ENCODE measurements around the gene RAB10. TPM values are rescaled to one million over a fixed set of nuclear protein-coding genes. Genes with fewer than 3 reads are reported as not detected.
"Not testable (repeated sequence)": the region's sequence is repeated elsewhere in the genome, so short reads cannot be mapped to it uniquely, and the experiment has no call there.

The RAB10 gene
- total RNA-seq, 2 experiments from 2014 or later, result 103 to 160 TPM

DNA sequence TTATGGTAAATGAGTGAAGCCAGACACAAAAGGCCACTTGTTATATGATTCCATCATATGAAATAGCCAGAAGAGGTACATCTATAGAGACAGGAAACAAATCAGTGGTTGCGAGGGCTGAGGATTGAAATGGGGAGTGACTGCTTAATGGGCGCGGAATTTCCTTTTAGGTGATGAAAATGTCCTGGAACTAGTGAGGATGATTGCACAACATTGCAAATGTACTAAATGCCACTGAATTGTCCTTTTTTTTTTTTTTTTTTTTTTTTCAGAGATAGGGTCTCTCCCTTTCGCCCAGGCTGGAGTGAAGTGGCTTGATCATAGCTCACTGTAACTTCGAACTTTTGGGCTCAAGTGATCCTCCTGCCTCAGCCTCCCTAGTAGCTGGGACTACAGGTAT lies 123.7 kb downstream of the RAB10 start:
- no peak overlapping the region for H3K4me3 Mint-ChIP-seq
- no peak for DNase-seq
- CTCF ChIA-PET, result interaction anchor here (0.6 kb wide), 1 partner anchor 353 kb away, joined by 3 read pairs; no protein-coding TSS in a partner anchor
- no peaks in the 10 kb centered on the region for H3K4me1 Mint-ChIP-seq
- POLR2A ChIA-PET, result no interaction called here
- H3K27ac Mint-ChIP-seq, result no peak overlapping the region
- peaks cover 2% of the 10 kb centered on the region for H3K9me3 Mint-ChIP-seq (ENCODE audit: low read depth)
- intact Hi-C loops (cut with DNase I, micrococcal nuclease), result no loop called here
- no peak for ATAC-seq
- H3K27me3 Mint-ChIP-seq, result peaks cover 8% of the 10 kb centered on the region
- no peaks in the 10 kb centered on the region for H3K36me3 Mint-ChIP-seq (ENCODE audit: low read depth)

DNA sequence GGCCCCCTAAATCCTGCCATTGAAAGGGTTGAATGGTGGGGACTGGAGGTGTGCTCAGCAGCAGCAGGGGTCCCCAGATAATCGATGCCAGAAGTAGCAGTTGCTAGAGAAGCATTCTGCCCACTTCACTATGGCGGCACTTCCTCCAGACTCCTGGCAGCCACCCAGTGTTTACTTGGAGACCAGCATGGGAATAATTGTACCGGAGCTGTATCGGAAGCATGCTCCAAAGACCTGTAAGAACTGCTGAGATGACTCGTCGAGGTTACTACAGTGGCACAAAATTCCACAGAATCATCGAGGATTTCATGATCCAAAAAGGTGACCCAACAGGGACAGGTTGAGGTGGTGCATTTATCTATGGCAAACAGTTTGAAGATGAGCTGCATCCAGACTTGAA lies 128.0 kb downstream of the RAB10 start:
- ATAC-seq (no peak), DNase-seq (no peak)
- Mint-ChIP-seq H3K27me3 (peaks cover 2% of the 10 kb centered on the region), H3K4me3 (no peak overlapping the region), H3K36me3 (ENCODE audit: low read depth) (no peaks in the 10 kb centered on the region), H3K4me1 (no peaks in the 10 kb centered on the region), H3K9me3 (ENCODE audit: low read depth) (peaks cover 2% of the 10 kb centered on the region), H3K27ac (no peak overlapping the region)
- ChIA-PET POLR2A (no interaction called here), CTCF (interaction anchor here (0.6 to 0.7 kb wide), 2 partner anchors 25 to 239 kb away, joined by 3 read pairs; no protein-coding TSS in a partner anchor)
- intact Hi-C loops (cut with DNase I, micrococcal nuclease), result no loop called here

DNA sequence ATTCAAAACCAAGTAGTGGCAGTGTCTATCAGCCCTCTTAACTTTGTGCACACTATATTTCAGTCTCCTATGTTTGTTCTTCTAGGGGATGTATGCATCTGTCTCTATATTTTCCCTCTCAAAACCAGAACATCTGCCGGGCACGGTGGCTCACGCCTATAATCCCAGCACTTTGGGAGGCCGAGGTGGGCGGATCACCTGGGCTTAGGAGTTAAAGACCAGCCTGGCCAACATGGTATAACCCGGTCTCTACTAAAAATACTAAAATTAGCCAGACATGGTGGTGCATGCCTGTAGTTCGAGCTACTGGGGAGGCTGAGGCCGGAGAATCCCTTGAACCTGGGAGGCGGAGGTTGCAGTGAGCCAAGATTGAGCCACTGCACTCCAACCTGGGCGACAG lies 129.1 kb downstream of the RAB10 start:
- CTCF ChIA-PET, result interaction anchor here (1.6 kb wide), 1 partner anchor 21 kb away, joined by 6 read pairs; no protein-coding TSS in a partner anchor
- intact Hi-C loops (cut with DNase I, micrococcal nuclease), result no loop called here
- DNase-seq (no peak), ATAC-seq (no peak)
- H3K36me3 Mint-ChIP-seq (ENCODE audit: low read depth), result no peaks in the 10 kb centered on the region
- H3K4me1 Mint-ChIP-seq, result no peaks in the 10 kb centered on the region
- POLR2A ChIA-PET, result no interaction called here
- H3K27ac Mint-ChIP-seq, result no peak overlapping the region
- no peaks in the 10 kb centered on the region for H3K27me3 Mint-ChIP-seq
- no peak overlapping the region for H3K4me3 Mint-ChIP-seq
- no peaks in the 10 kb centered on the region for H3K9me3 Mint-ChIP-seq (ENCODE audit: low read depth)

DNA sequence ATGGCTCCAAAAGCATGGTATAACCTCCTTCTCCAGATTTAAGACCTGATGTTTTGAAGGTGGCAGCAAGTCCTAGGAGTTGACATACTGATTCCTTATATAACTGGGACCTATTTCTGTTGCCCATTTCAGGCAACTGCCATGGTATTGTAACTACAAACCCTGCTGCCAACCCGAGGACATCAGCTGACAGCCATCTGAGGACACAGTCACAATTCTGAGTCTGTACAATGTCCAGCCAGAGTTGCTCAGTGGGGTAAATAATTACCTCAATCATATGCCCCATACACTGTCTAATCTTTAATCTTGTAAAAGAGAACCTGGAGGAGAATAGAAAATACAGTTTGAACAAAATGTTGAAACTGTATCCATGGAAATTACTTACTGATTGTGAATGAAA lies 130.3 kb downstream of the RAB10 start:
- intact Hi-C loops (cut with DNase I, micrococcal nuclease), result no loop called here
- ATAC-seq (no peak), DNase-seq (no peak)
- CTCF ChIA-PET, result interaction anchor here (1.6 kb wide), 1 partner anchor 20 kb away, joined by 6 read pairs; no protein-coding TSS in a partner anchor
- H3K4me1 Mint-ChIP-seq, result no peaks in the 10 kb centered on the region
- H3K27ac Mint-ChIP-seq, result no peak overlapping the region
- H3K9me3 Mint-ChIP-seq (ENCODE audit: low read depth), result no peaks in the 10 kb centered on the region
- H3K27me3 Mint-ChIP-seq, result no peaks in the 10 kb centered on the region
- H3K36me3 Mint-ChIP-seq (ENCODE audit: low read depth), result no peaks in the 10 kb centered on the region
- POLR2A ChIA-PET, result no interaction called here
- H3K4me3 Mint-ChIP-seq, result no peak overlapping the region

DNA sequence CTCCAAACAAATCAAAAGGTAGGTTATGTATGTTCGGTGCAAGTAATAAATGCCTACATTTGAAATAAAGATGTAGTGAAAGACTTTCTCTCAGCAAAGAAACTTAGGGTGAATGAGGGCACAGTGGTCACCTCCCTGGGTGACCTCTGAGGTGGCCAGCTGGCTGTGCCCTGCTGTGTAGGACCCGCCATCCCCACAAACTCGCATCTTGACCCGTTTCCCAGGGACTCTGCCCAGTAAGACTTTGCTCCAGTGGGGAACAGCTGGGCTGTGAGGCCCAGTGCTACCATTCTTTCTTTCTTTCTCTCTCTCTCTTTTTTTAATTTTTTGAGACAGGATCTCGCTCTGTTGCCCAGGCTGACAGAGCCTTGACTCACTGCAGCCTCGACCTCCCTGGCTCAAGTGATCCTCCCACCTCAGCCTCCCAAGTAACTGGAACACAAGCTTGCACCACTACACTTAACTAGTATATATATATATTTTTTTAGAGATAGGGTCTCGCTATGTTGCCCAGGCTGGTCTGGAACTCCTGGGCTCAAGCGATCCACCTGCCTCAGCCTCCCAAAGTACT lies 130.8 kb downstream of the RAB10 start:
- H3K4me1 Mint-ChIP-seq, result no peaks in the 10 kb centered on the region
- DNase-seq (no peak), ATAC-seq (no peak)
- intact Hi-C loops (cut with DNase I, micrococcal nuclease), result no loop called here
- H3K27ac Mint-ChIP-seq, result no peak overlapping the region
- CTCF ChIA-PET, result interaction anchor here (0.7 to 1.0 kb wide), 4 partner anchors 20 to 1796 kb away, joined by 3 to 4 read pairs (median 4); no protein-coding TSS in a partner anchor
- H3K9me3 Mint-ChIP-seq (ENCODE audit: low read depth), result no peaks in the 10 kb centered on the region
- no peak overlapping the region for H3K4me3 Mint-ChIP-seq
- no peaks in the 10 kb centered on the region for H3K36me3 Mint-ChIP-seq (ENCODE audit: low read depth)
- H3K27me3 Mint-ChIP-seq, result no peaks in the 10 kb centered on the region
- POLR2A ChIA-PET, result no interaction called here

DNA sequence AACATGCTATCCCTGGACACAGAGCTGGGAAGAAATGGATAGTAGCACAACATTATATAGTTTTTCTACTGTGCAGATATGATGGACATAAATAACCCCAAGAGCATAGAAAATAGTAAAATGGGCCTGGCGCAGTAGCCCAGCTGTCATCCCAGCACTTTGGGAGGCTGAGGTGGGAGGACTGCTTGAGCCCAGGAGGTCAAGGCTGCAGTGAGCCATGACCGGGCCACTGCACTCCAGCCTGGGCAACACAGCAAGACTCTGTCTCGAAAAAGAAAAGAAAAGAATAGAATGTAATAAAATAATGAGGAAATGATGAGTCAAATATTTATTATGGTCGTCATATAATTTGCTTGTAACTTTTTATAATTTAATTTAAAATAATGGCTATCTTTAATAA lies 131.5 kb downstream of the RAB10 start:
- POLR2A ChIA-PET, result no interaction called here
- no peak for ATAC-seq
- Mint-ChIP-seq H3K27me3 (no peaks in the 10 kb centered on the region), H3K27ac (no peak overlapping the region), H3K36me3 (ENCODE audit: low read depth) (no peaks in the 10 kb centered on the region), H3K9me3 (ENCODE audit: low read depth) (no peaks in the 10 kb centered on the region), H3K4me3 (no peak overlapping the region), H3K4me1 (no peaks in the 10 kb centered on the region)
- no peak for DNase-seq
- intact Hi-C loops (cut with DNase I, micrococcal nuclease), result no loop called here
- CTCF ChIA-PET, result interaction anchor here (0.7 to 1.0 kb wide), 6 partner anchors 19 to 1796 kb away, joined by 3 to 4 read pairs (median 4); no protein-coding TSS in a partner anchor

DNA sequence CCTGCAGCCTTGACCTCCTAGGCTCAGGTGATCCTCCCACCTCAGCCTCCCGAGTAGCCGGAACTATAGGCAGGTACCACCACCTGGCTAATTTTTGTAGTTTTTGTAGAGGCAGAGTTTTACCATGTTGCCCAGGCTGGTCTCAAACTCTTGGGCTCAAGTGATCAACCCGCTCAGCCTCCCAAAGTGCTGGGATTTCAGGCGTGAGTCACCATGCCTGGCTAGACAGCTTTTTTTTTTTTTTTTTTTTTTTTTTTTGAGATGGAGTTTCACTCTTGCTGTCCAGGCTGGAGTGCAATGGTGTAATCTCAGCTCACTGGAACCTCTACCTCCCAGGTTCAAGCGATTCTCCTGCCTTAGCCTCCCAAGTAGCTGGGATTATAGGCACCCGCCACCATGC lies 132.7 kb downstream of the RAB10 start:
- H3K27me3 Mint-ChIP-seq; H3K4me3 Mint-ChIP-seq; H3K36me3 Mint-ChIP-seq (ENCODE audit: low read depth); intact Hi-C loops (cut with DNase I, micrococcal nuclease); H3K9me3 Mint-ChIP-seq (ENCODE audit: low read depth); DNase-seq; H3K27ac Mint-ChIP-seq; POLR2A ChIA-PET; H3K4me1 Mint-ChIP-seq; ATAC-seq: not testable (repeated sequence)
- CTCF ChIA-PET, result interaction anchor here (0.6 to 1.2 kb wide), 3 partner anchors 8 to 493 kb away, joined by 3 to 7 read pairs (median 4); no protein-coding TSS in a partner anchor

DNA sequence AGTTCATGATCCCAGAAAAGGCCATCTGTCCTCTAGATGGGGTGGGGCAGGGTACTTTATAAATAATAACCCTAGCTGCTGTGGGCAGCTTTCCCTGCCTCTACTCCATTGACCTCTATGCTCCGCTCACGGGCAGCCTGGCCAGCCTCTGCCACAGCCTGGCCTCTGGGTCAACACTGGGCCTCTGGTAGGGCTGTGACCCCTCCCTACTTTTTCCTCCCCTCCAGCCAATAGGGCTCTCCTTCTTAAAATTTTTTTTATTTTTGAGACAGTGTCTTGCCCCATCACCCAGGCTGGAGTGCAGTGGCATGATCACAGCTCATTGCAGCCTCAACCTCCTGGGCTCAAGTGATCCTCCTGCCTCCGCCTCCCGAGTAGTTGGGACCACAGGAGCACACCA lies 134.9 kb downstream of the RAB10 start:
- no peak overlapping the region for H3K27ac Mint-ChIP-seq
- peaks cover 15% of the 10 kb centered on the region for H3K27me3 Mint-ChIP-seq
- peaks cover 5% of the 10 kb centered on the region for H3K4me1 Mint-ChIP-seq
- H3K36me3 Mint-ChIP-seq (ENCODE audit: low read depth), result peaks cover 2% of the 10 kb centered on the region
- H3K9me3 Mint-ChIP-seq (ENCODE audit: low read depth), result no peaks in the 10 kb centered on the region
- intact Hi-C loops (cut with DNase I, micrococcal nuclease), result no loop called here
- CTCF ChIA-PET, result interaction anchor here (0.6 to 1.1 kb wide), 3 partner anchors 9 to 177 kb away, joined by 3 to 5 read pairs (median 3); no protein-coding TSS in a partner anchor
- ATAC-seq (no peak), DNase-seq (no peak)
- H3K4me3 Mint-ChIP-seq, result no peak overlapping the region
- POLR2A ChIA-PET, result no interaction called here

DNA sequence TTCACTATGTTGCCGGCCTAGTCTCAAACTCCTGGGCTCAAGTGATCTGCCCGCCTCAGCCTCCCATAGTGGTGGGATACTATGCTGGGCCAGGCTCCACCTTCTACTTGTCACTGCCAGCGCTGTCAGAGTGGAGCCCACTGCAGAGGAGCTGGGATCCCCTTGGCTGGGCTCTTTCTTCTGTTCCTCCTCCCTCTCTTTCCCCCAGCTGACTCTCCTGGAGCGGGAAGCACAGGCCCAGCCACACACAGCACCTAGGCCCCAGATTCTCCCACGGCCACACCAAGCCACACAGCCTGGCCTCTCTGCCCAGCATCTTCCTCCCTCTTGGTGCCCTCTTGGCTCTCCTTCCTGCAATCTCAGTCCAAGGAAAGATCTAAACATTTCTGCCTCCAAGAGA lies 135.3 kb downstream of the RAB10 start:
- Mint-ChIP-seq H3K27me3 (peaks cover 16% of the 10 kb centered on the region), H3K9me3 (ENCODE audit: low read depth) (no peaks in the 10 kb centered on the region), H3K4me3 (no peak overlapping the region), H3K27ac (no peak overlapping the region), H3K36me3 (ENCODE audit: low read depth) (peaks cover 2% of the 10 kb centered on the region), H3K4me1 (peaks cover 5% of the 10 kb centered on the region)
- DNase-seq, result no peak
- CTCF ChIA-PET, result interaction anchor here (0.6 to 1.1 kb wide), 2 partner anchors 9 to 177 kb away, joined by 3 to 5 read pairs; no protein-coding TSS in a partner anchor
- intact Hi-C loops (cut with DNase I, micrococcal nuclease), result no loop called here
- ATAC-seq, result no peak
- POLR2A ChIA-PET, result no interaction called here

DNA sequence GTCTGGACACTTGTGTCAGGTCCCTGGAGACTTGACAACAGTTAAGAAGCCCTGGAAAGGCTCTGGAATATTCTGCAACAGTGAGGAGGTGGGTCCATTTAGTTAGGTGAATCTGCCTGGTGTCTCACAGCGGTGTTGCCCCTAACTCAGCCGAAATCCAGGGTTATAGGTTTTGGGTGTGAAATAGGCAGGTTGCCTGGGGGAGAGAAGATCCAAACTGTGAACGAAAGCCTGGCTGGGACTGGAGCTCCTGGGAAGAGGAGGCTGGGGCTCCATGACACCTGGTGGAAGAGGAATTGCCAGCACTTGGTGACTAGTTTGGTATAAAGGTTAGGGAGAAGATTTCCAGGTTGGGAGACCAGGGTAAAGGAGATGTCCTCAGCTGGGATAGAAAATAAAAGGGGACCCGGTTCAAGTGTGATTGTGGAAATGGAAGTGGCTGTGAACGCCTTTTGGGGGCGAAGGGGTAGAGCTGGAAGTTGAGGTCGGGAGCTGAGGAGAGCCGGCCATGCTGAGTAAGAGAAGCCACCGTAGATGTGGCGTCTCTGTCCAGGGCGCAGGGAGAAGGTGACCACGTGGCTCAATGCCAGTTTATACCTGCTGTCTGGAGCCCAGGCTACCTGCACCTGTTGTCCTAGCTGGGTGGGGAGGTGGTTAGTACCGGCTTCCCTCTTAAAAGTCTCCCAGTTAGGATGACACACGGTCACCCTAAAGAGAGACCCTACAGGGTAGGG lies 136.0 kb downstream of the RAB10 start:
- Mint-ChIP-seq H3K4me1 (peaks cover 5% of the 10 kb centered on the region), H3K36me3 (ENCODE audit: low read depth) (peaks cover 2% of the 10 kb centered on the region), H3K27me3 (peaks cover 22% of the 10 kb centered on the region), H3K9me3 (ENCODE audit: low read depth) (no peaks in the 10 kb centered on the region), H3K4me3 (no peak overlapping the region), H3K27ac (no peak overlapping the region)
- no peak for DNase-seq
- intact Hi-C loops (cut with DNase I, micrococcal nuclease), result loop anchor here (2.0 to 10.0 kb wide), 4 partner anchors 162 to 299 kb away; partner anchors contain the start of genes ADGRF3 (in 1 of the 2) and SELENOI (in 1 of the 2)
- ChIA-PET CTCF (interaction anchor here (0.6 kb wide), 1 partner anchor 8 kb away, joined by 3 read pairs; no protein-coding TSS in a partner anchor), POLR2A (no interaction called here)
- no peak for ATAC-seq

DNA sequence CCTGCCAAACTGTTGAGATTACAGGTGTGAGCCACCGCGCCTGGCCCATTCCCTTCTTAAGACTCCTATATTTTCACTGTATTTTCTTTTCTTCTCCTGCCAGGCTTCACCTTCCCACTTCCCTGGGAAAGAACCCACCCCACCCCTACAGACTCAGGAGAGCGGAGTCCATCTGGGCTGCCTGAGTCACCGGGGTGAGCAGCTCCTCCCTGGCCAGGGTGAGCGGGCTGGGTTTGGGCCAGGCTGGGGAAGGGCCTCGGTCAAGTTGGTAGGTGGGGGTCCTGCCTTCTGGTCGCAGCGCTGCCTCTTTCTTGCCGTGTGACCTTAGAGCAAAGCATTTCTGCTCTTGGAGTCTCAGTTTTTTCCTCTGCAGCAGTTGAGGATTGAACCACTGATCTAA lies 136.9 kb downstream of the RAB10 start:
- Mint-ChIP-seq H3K27me3 (peaks cover 23% of the 10 kb centered on the region), H3K27ac (no peak overlapping the region), H3K4me3 (no peak overlapping the region), H3K36me3 (ENCODE audit: low read depth) (peaks cover 2% of the 10 kb centered on the region), H3K9me3 (ENCODE audit: low read depth) (no peaks in the 10 kb centered on the region), H3K4me1 (peaks cover 5% of the 10 kb centered on the region)
- intact Hi-C loops (cut with DNase I, micrococcal nuclease), result loop anchor here (1.0 to 10.0 kb wide), 5 partner anchors 160 to 298 kb away; partner anchors contain the start of genes ADGRF3 (in 1 of the 2) and SELENOI (in 1 of the 2)
- ChIA-PET CTCF (interaction anchor here (0.8 to 4.4 kb wide), 3 partner anchors 15 to 426 kb away, joined by 3 to 19 read pairs (median 3); no protein-coding TSS in a partner anchor), POLR2A (no interaction called here)
- ATAC-seq, result no peak
- DNase-seq, result no peak
